GM06990 (cell line): ENCODE measurements around the gene PROC.

ENCODE experiments used
- DNase-seq: peaks from one replicate; pipeline ENCODE4 v3.0.0-alpha.2; 2011; ENCODE audit not compliant: insufficient read length; ENCODE audit errors: extremely low read depth
- H3K27me3 ChIP-seq: replicated peaks from 2 replicates; pipeline ENCODE4 v1.6.0; 2011; ENCODE audit warnings: low read length; ENCODE audit not compliant: control insufficient read depth, insufficient read depth
- H3K36me3 ChIP-seq: 2 replicates; pipeline ENCODE4 v1.5.1; 2011; ENCODE audit warnings: low read length; ENCODE audit not compliant: control insufficient read depth, insufficient read depth
- H3K4me3 ChIP-seq: replicated peaks from 2 replicates; pipeline ENCODE4 v1.5.1; 2011; ENCODE audit warnings: low read depth, mild to moderate bottlenecking, control low read depth, low read length
- TF ChIP-seq, protein P1 (sequence below): IDR thresholded peaks from 2 replicates; pipeline ENCODE4 v1.5.1; 2011; ENCODE audit warnings: low read length, control low read depth, mild to moderate bottlenecking, inconsistent platforms; ENCODE audit not compliant: insufficient read depth, poor library complexity, severe bottlenecking

Gene PROC

DNA sequence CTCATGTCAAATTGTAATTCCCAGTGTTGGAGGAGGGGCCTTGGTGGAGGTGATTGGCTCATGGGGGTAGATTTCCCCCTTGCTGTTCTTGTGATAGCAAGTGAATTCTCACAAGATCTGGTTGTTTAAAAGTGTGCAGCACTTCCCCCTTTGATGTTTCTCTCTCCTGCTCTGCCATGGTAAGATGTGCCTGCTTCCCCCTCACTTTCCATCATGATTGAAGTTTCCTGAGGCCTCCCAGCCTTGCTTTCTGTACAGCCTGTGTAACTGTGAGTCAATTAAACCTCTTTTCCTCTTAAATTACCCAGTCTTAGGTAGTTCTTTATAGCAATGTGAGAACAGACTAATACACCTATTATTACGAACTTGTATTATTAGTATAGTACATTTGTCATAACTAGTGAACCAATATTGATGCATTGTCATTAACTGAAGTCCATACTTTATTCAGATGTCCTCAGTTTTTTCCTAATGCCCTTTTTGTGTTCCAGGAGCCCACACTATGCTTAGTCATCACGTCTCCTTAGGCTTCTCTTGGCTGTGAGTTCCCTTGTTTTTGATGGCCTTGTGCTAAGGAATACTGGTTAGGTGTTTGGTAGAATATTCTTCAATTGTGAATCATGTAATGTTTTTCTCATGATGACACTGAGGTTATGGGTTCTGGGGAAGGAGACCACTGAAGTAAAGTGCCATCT is 25.9 kb upstream of the PROC start:
- TF ChIP-seq, protein P1, sequence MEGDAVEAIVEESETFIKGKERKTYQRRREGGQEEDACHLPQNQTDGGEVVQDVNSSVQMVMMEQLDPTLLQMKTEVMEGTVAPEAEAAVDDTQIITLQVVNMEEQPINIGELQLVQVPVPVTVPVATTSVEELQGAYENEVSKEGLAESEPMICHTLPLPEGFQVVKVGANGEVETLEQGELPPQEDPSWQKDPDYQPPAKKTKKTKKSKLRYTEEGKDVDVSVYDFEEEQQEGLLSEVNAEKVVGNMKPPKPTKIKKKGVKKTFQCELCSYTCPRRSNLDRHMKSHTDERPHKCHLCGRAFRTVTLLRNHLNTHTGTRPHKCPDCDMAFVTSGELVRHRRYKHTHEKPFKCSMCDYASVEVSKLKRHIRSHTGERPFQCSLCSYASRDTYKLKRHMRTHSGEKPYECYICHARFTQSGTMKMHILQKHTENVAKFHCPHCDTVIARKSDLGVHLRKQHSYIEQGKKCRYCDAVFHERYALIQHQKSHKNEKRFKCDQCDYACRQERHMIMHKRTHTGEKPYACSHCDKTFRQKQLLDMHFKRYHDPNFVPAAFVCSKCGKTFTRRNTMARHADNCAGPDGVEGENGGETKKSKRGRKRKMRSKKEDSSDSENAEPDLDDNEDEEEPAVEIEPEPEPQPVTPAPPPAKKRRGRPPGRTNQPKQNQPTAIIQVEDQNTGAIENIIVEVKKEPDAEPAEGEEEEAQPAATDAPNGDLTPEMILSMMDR = no peak
- no peaks in the 10 kb centered on the region for H3K27me3 ChIP-seq

DNA sequence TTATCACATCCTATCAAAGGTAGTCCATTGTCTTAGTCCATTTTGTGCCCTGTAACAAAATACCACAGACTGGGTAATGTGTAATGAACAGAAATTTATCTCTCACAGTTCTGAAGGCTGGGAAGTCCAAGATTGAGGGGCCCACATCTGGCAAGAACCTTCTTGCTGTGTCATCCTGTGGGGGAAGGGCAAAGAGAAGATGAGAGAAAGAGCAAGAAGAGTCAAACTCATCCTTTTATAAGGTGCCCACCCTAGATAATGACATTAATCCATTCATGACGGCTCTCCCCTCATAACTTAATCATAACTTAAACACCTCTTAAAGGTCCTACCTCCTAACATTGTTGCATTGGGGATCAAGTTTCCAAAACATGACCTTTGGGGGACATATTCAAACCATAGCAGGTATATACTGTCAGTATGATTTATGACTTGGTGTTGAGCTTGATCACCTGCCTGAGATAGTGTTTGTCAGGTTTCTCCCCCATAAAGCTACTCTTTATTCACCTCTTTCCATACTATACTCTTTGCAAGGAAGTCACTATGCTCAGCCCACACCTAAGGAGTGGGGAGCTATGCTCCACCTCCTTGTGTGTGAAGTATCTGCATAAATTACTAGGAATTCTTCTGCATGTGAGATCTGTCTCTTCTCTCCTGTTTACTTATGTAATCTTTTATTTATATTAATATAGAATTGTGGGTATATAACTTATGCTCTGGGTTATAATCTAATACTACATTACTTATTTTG is 25.2 kb upstream of the PROC start:
- Histone ChIP-seq H3K36me3 (no peaks in the 10 kb centered on the region), H3K4me3 (no peak overlapping the region), H3K27me3 (no peaks in the 10 kb centered on the region)
- DNase-seq = no peak
- TF ChIP-seq, protein P1 = no peak

More for the DNA sequence above, 25.9 kb upstream of the PROC start:
- Histone ChIP-seq H3K4me3 (no peak overlapping the region), H3K36me3 (no peaks in the 10 kb centered on the region)
- DNase-seq = no peak

DNA sequence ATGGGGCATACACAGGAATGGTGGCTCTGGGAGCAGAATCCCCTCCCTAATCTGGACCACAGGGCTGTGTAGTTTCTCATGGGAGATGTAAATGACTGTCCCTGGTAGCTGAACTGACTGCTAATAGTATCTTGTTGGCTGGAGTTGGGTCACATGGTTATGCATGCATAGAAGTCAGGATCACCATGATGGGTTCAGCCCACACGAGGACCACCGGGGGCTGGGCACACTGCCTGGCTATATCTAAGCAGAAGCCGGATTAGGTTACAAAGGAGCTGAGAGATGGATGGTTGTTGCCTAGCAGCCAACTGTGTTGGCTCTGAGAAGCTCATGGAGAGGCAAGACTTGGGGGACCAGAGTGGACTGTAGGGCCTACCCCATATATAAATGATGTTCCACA is 23.7 kb upstream of the PROC start:
- H3K36me3 ChIP-seq = no peaks in the 10 kb centered on the region
- DNase-seq = no peak
- H3K4me3 ChIP-seq = no peak overlapping the region
- TF ChIP-seq, protein P1 = no peak
- no peaks in the 10 kb centered on the region for H3K27me3 ChIP-seq

DNA sequence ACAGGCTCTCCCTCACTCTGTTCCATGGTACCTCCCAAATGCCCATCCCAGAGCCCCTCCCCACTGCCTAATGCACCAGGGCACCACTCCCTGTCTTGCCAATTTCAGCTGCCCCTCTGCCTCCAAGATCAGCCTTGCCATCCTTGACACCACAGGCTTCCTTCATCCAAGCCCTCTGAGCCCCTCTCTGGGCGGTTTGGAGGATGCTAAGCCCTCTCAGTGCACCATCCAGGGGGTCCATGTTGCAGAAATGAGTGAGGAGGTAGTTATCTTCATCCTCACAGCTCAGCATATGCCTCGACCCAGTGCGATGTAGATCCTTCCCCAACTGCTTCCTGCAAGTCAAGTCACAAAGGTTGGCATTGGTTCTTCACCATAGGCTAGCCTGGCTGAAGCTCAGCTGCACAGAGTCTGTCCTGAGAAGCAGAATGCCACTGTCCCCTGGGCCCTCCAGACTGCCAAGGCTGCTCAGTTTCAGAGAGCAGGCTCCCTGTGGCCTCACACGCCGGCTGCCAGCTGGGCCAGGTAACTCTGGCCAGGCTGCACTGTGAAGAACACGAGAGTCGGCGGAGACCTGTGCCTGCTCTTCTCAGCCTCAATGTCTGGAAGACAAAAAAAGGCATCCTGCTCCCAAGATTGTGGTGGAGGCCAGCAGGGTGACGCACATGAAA is 20.5 kb upstream of the PROC start:
- TF ChIP-seq, protein P1 = no peak
- H3K27me3 ChIP-seq = no peaks in the 10 kb centered on the region
- no peaks in the 10 kb centered on the region for H3K36me3 ChIP-seq
- DNase-seq = no peak
- H3K4me3 ChIP-seq = no peak overlapping the region

DNA sequence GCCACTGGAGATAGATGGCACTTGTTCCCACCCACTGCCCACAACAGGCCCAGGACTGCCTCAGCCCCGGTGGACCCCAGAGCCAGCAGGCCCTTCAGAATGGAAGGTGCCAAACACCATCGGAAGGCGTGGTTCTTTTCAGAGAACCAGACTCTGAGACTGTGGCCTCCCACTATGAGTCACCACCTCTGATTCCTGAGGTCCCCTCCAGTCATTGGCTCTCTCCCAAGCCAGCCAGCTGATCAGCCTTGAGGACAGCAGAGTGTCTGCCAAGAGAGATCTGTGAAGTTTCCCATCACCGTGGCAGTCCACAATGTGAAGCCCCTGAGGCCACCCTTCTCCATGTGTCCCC is 20.0 kb upstream of the PROC start:
- Histone ChIP-seq H3K36me3 (no peaks in the 10 kb centered on the region), H3K4me3 (no peak overlapping the region), H3K27me3 (no peaks in the 10 kb centered on the region)
- TF ChIP-seq, protein P1 = no peak
- DNase-seq = no peak
